SK-N-SH (cell line): Measurements from ENCODE around the gene ADAMTS1. TPM values are rescaled to one million over a fixed set of nuclear protein-coding genes. Genes with fewer than 3 reads are reported as not detected.

ENCODE experiments used
- CTCF ChIA-PET: fragments of 300-600, 350-600 bp; formaldehyde crosslinking; extraction: SDS; loops from one replicate; lab custom pipeline; 2021; lab: Yijun Ruan, JAX
- POLR2A ChIA-PET: fragments of 350-600 bp; sonication (Branson Sonifier 250); formaldehyde crosslinking; extraction: SDS; loops from one replicate; lab custom pipeline; 2020; ENCODE audit warnings: antibody characterized with exemption, inconsistent platforms; lab: Yijun Ruan, JAX
- DNase-seq: peaks from one replicate; pipeline ENCODE4 v3.0.0; 2012
- H2AFZ ChIP-seq: fragments of 200-600 bp; sonication (generic); 2 replicates; pipeline ENCODE4 v1.8.1; 2016; ENCODE audit warnings: antibody characterized with exemption, mild to moderate bottlenecking, low read depth
- H3F3A ChIP-seq: fragments of 200-600 bp; sonication (generic); replicated peaks from 2 replicates; pipeline ENCODE3; 2016; ENCODE audit warnings: antibody characterized with exemption, mild to moderate bottlenecking; ENCODE audit not compliant: insufficient read depth
- H3K27ac ChIP-seq, 2 experiments: fragments of 200-500 bp in 1 of 2; fragments of 200-600 bp in 1 of 2; sonication (Bioruptor generic) in 1 of 2; sonication (generic), shearing (Covaris generic) in 1 of 2; 2 replicates each; pipeline versions ENCODE4 v1.5.1 to v1.6.1; 2014 to 2016; ENCODE audit warnings: low read depth in 2 of 2, inconsistent platforms in 1 of 2, low read length in 1 of 2, mild to moderate bottlenecking in 1 of 2, mixed read lengths in 1 of 2
- H3K27me3 ChIP-seq: fragments of 200-600 bp; sonication (generic), shearing (Covaris generic); 2 replicates; pipeline ENCODE4 v1.6.1; 2016; ENCODE audit warnings: mixed run types; ENCODE audit not compliant: insufficient read depth
- H3K36me3 ChIP-seq, 2 experiments: fragments of 200-500 bp in 1 of 2; fragments of 200-600 bp in 1 of 2; sonication (Bioruptor generic) in 1 of 2; sonication (generic) in 1 of 2; replicated peaks in 1 of 2; 2 replicates each; pipeline versions ENCODE3 to v1.5.1; 2014 to 2016; ENCODE audit warnings: low read length in 1 of 2, mild to moderate bottlenecking in 1 of 2; ENCODE audit not compliant: insufficient read depth in 2 of 2, control insufficient read depth in 1 of 2
- H3K4me1 ChIP-seq, 2 experiments: fragments of 200-500 bp in 1 of 2; fragments of 200-600 bp in 1 of 2; sonication (Bioruptor generic) in 1 of 2; sonication (generic), shearing (Covaris generic) in 1 of 2; 2 replicates each; pipeline versions ENCODE4 v1.5.1 to v1.6.1; 2014 to 2016; ENCODE audit warnings: low read depth in 1 of 2, low read length in 1 of 2, mixed run types in 1 of 2; ENCODE audit not compliant: insufficient read depth in 2 of 2, control insufficient read depth in 1 of 2
- H3K4me2 ChIP-seq: fragments of 200-600 bp; sonication (generic), shearing (Covaris generic); 2 replicates; pipeline ENCODE4 v1.6.1; 2017; ENCODE audit warnings: mixed run types
- H3K4me3 ChIP-seq, 2 experiments: fragments of 200-500 bp in 1 of 2; fragments of 200-600 bp in 1 of 2; sonication (Bioruptor generic) in 1 of 2; sonication (generic), shearing (Covaris generic) in 1 of 2; 2 replicates each; pipeline versions ENCODE4 v1.5.1 to v1.8.1; 2014 to 2016; ENCODE audit warnings: low read depth in 2 of 2, inconsistent platforms in 1 of 2, low read length in 1 of 2, mild to moderate bottlenecking in 1 of 2, mixed read lengths in 1 of 2, moderate library complexity in 1 of 2
- H3K79me2 ChIP-seq: fragments of 200-600 bp; sonication (generic); 2 replicates; pipeline ENCODE4 v1.8.1; 2017; ENCODE audit warnings: mild to moderate bottlenecking; ENCODE audit not compliant: insufficient read depth
- H3K9ac ChIP-seq: fragments of 200-600 bp; sonication (generic); 2 replicates; pipeline ENCODE4 v1.6.1; 2017; ENCODE audit warnings: mixed run types
- H3K9me2 ChIP-seq: fragments of 200-600 bp; sonication (generic); 2 replicates; pipeline ENCODE4 v1.6.1; 2017; ENCODE audit warnings: mixed run types
- H3K9me3 ChIP-seq: fragments of 200-600 bp; sonication (generic); 2 replicates; pipeline ENCODE4 v1.6.1; 2017; ENCODE audit warnings: mixed run types, mild to moderate bottlenecking, moderate library complexity
- H4K20me1 ChIP-seq: fragments of 200-600 bp; sonication (generic); 2 replicates; pipeline ENCODE4 v1.6.1; 2017; ENCODE audit warnings: mild to moderate bottlenecking, mixed run types; ENCODE audit not compliant: insufficient read depth
- ELF1 ChIP-seq: IDR thresholded peaks from 2 replicates; pipeline ENCODE4 v1.4.0; 2012
- EP300 ChIP-seq, 2 experiments: IDR thresholded peaks; 2 replicates each; pipeline versions ENCODE4 v1.4.0 to v1.6.1; 2012; ENCODE audit warnings: borderline replicate concordance in 1 of 2, low read depth in 1 of 2, low read length in 1 of 2
- FOXJ3 ChIP-seq: sonication (generic); formaldehyde crosslinking; IDR thresholded peaks from 2 replicates; pipeline ENCODE4 v1.5.1; 2020; ENCODE audit warnings: mild to moderate bottlenecking, missing genetic modification reagents
- FOXM1 ChIP-seq: IDR thresholded peaks from 2 replicates; pipeline ENCODE4 v1.4.0; 2012; ENCODE audit warnings: low read depth, mild to moderate bottlenecking
- GABPA ChIP-seq: IDR thresholded peaks from 2 replicates; pipeline ENCODE4 v1.4.0; 2012; ENCODE audit warnings: low read depth, mild to moderate bottlenecking
- MAX ChIP-seq: IDR thresholded peaks from 2 replicates; pipeline ENCODE4 v1.4.0; 2012; ENCODE audit warnings: low read depth
- MEF2A ChIP-seq: IDR thresholded peaks from 2 replicates; pipeline ENCODE4 v1.4.0; 2012; ENCODE audit warnings: low read depth, borderline replicate concordance
- NFIC ChIP-seq: IDR thresholded peaks from 2 replicates; pipeline ENCODE4 v1.4.0; 2012; ENCODE audit warnings: borderline replicate concordance
- NRF1 ChIP-seq: IDR thresholded peaks from 2 replicates; pipeline ENCODE4 v1.6.1; 2012; ENCODE audit warnings: low read depth, mild to moderate bottlenecking, low read length
- PBX3 ChIP-seq: IDR thresholded peaks from 2 replicates; pipeline ENCODE4; 2012
- RCOR1 ChIP-seq: fragments of 150-350 bp; IDR thresholded peaks from 2 replicates; pipeline ENCODE4 v1.6.1; 2017; ENCODE audit warnings: antibody characterized with exemption, low read length
- TCF12 ChIP-seq: IDR thresholded peaks from 2 replicates; pipeline ENCODE4 v1.4.0; 2012
- TEAD4 ChIP-seq: IDR thresholded peaks from 2 replicates; pipeline ENCODE4 v1.4.0; 2012; ENCODE audit warnings: mild to moderate bottlenecking, borderline replicate concordance; ENCODE audit not compliant: insufficient read depth
- ZBTB33 ChIP-seq: IDR thresholded peaks from 2 replicates; pipeline ENCODE4 v1.4.0; 2012; ENCODE audit warnings: low read depth, borderline replicate concordance
- WGBS: methylation state at CpG from one replicate; pipeline ENCODE4 v1.1.6; 2017; ENCODE audit warnings: low lambda C conversion rate; 5-methylcytosine and 5-hydroxymethylcytosine counted together
- polyA plus RNA-seq, 3 experiments: library from polyadenylated mRNA; depleted of rRNA; stranded (reverse); fragments of >200 nt; gene quantifications; 2 replicates each; pipeline ENCODE4 v1.2.3, GENCODE V29; 2012
- TF ChIP-seq, protein P1 (sequence below): IDR thresholded peaks from 2 replicates; pipeline ENCODE4 v1.6.1; 2012; ENCODE audit warnings: mild to moderate bottlenecking, low read depth, low read length, moderate library complexity

The ADAMTS1 gene
- polyA plus RNA-seq, 1 of the 3 experiments (the other 2 are of a cell fraction), result 137 TPM

GRCh38 chr21:26845066-26845758, at the start of gene ADAMTS1 (continued):
- peak; percentile 86 for TF ChIP-seq NFIC
- no peak for TF ChIP-seq FOXJ3 (CRISPR knock-in tag)
- 0 out of 2 replicates have a peak, but pooled peaks have one; percentile 42 for TF ChIP-seq MEF2A
- peak; percentile 30 to 32; a peak in 2 of 4 replicates for TF ChIP-seq EP300 (IDR thresholded peaks at IDR 0.05; ENCODE audit: borderline replicate concordance in 1 of 2, low read depth in 1 of 2, low read length in 1 of 2)
- no peak; the same call in 1 of the 2 replicates for TF ChIP-seq ELF1
- TF ChIP-seq, protein P1, sequence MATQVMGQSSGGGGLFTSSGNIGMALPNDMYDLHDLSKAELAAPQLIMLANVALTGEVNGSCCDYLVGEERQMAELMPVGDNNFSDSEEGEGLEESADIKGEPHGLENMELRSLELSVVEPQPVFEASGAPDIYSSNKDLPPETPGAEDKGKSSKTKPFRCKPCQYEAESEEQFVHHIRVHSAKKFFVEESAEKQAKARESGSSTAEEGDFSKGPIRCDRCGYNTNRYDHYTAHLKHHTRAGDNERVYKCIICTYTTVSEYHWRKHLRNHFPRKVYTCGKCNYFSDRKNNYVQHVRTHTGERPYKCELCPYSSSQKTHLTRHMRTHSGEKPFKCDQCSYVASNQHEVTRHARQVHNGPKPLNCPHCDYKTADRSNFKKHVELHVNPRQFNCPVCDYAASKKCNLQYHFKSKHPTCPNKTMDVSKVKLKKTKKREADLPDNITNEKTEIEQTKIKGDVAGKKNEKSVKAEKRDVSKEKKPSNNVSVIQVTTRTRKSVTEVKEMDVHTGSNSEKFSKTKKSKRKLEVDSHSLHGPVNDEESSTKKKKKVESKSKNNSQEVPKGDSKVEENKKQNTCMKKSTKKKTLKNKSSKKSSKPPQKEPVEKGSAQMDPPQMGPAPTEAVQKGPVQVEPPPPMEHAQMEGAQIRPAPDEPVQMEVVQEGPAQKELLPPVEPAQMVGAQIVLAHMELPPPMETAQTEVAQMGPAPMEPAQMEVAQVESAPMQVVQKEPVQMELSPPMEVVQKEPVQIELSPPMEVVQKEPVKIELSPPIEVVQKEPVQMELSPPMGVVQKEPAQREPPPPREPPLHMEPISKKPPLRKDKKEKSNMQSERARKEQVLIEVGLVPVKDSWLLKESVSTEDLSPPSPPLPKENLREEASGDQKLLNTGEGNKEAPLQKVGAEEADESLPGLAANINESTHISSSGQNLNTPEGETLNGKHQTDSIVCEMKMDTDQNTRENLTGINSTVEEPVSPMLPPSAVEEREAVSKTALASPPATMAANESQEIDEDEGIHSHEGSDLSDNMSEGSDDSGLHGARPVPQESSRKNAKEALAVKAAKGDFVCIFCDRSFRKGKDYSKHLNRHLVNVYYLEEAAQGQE, result peak; percentile 56; the same call in 1 of the 2 replicates
- peak; percentile 49; the same call in 1 of the 2 replicates for TF ChIP-seq TCF12
- TF ChIP-seq MAX, result peak; percentile 13; the same call in 1 of the 2 replicates
- TF ChIP-seq RCOR1, result no peak

DNA sequence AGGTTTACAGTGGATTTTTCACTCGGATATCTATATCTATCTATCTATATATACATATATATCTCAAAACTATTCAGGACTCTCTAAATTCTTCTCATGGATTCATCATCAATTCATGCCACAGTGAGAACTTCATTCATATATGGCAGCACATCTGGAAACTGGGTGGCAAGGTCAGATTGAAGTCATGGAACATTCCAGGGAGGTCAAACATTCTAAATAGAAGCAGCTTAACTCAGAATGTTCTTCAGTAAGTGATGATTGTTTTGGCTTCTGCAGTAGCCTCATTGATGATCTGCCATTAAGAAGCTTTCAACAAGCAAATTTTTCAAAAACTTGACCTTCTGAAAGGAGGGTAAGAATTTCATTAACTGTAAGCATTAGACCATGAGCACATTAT, 46.9 kb upstream of the ADAMTS1 start:
- H3K4me1 ChIP-seq, result peaks cover 0 to 2% of the 10 kb centered on the region in 2 experiments; a peak in 2 of 4 replicates
- H3K27me3 ChIP-seq, result no peaks in the 10 kb centered on the region
- no peak for TF ChIP-seq GABPA
- no peak for TF ChIP-seq FOXM1
- TF ChIP-seq TEAD4, result no peak
- TF ChIP-seq NRF1, result no peak
- no peak for TF ChIP-seq TCF12
- TF ChIP-seq PBX3, result no peak
- TF ChIP-seq NFIC, result no peak
- TF ChIP-seq ZBTB33, result no peak
- no peak overlapping the region for H3K4me3 ChIP-seq
- POLR2A ChIA-PET, result no interaction called here
- no peaks in the 10 kb centered on the region for H3K9me3 ChIP-seq
- no peak overlapping the region for H2AFZ ChIP-seq
- DNase-seq, result no peak
- H3F3A ChIP-seq, result no peaks in the 10 kb centered on the region
- H3K9ac ChIP-seq, result no peak overlapping the region
- no peaks in the 10 kb centered on the region for H4K20me1 ChIP-seq
- H3K79me2 ChIP-seq, result no peaks in the 10 kb centered on the region
- CTCF ChIA-PET, result interaction anchor here (2.6 kb wide), 1 partner anchor 10 kb away, joined by 10 read pairs; no protein-coding TSS in a partner anchor
- H3K27ac ChIP-seq, result no peak overlapping the region
- no peaks in the 10 kb centered on the region for H3K36me3 ChIP-seq
- no peak overlapping the region for H3K4me2 ChIP-seq
- H3K9me2 ChIP-seq, result no peaks in the 10 kb centered on the region
- 34% methylated on average over 1 of the region's 1 CpG for WGBS
